SK-N-SH (cell line): ENCODE results near the gene KRTAP5-2.
"Not testable (repeated sequence)": the region's sequence is repeated elsewhere in the genome, so short reads cannot be mapped to it uniquely, and the experiment has no call there.

ENCODE experiments used
- EP300 ChIP-seq, 2 experiments: IDR thresholded peaks; 2 replicates each; pipeline versions ENCODE4 v1.4.0 to v1.6.1; 2012; ENCODE audit warnings: borderline replicate concordance in 1 of 2, low read depth in 1 of 2, low read length in 1 of 2
- GABPA ChIP-seq: IDR thresholded peaks from 2 replicates; pipeline ENCODE4 v1.4.0; 2012; ENCODE audit warnings: low read depth, mild to moderate bottlenecking
- MXI1 ChIP-seq: IDR thresholded peaks from 2 replicates; pipeline ENCODE4 v1.6.1; 2012; ENCODE audit warnings: mild to moderate bottlenecking, low read depth, low read length, improper control_type of control experiment
- POLR2AphosphoS5 ChIP-seq: IDR thresholded peaks from 2 replicates; pipeline ENCODE4 v1.6.1; 2012; ENCODE audit warnings: low read depth, low read length
- TCF12 ChIP-seq: IDR thresholded peaks from 2 replicates; pipeline ENCODE4 v1.4.0; 2012
- TF ChIP-seq, protein P1 (sequence below): fragments of 150-350 bp; IDR thresholded peaks from 2 replicates; pipeline ENCODE4 v1.6.1; 2017; ENCODE audit warnings: antibody characterized with exemption, low read length, low read depth, borderline replicate concordance
- TF ChIP-seq, protein P2 (sequence below): fragments of 200-600 bp; sonication (generic); IDR thresholded peaks from 2 replicates; pipeline ENCODE4 v1.6.1; 2017; ENCODE audit warnings: antibody characterized with exemption, mild to moderate bottlenecking, moderate library complexity
- TF ChIP-seq, protein P3 (sequence below): IDR thresholded peaks from 2 replicates; pipeline ENCODE4 v1.6.1; 2012; ENCODE audit warnings: mild to moderate bottlenecking, low read depth, low read length, moderate library complexity
- TF ChIP-seq, protein P4 (sequence below): IDR thresholded peaks from 2 replicates; pipeline ENCODE4 v1.4.0; 2012; ENCODE audit warnings: low read depth

DNA sequence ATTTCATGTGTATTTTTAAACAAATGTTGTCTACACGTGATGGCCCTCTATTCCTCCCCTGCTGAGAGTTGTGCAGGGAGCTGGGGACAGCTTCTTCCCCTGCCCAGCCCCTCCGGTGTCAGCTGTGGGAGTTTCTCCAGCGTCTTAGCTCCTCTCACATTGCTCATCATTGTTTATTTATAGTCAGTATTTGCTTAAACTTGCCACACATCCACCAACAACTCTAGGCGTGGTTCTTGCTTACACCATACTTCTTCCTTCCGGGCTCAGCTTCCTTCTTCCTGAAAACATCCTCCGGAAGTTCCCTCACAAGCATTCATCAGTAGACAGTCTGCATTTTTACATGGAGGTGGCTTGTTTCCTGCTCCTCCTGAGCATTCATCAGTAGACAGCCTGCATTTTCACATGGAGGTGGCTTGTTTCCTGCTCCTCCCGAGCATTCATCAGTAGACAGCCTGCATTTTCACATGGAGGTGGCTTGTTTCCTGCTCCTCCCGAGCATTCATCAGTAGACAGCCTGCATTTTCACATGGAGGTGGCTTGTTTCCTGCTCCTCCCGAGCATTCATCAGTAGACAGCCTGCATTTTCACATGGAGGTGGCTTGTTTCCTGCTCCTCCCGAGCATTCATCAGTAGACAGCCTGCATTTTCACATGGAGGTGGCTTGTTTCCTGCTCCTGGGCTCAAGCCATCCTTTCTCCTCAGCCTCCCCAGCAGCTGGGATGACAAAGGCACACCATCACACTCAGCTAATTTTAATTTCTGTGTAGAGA lies 8.7 kb downstream of the KRTAP5-2 start:
- TF ChIP-seq, protein P1, sequence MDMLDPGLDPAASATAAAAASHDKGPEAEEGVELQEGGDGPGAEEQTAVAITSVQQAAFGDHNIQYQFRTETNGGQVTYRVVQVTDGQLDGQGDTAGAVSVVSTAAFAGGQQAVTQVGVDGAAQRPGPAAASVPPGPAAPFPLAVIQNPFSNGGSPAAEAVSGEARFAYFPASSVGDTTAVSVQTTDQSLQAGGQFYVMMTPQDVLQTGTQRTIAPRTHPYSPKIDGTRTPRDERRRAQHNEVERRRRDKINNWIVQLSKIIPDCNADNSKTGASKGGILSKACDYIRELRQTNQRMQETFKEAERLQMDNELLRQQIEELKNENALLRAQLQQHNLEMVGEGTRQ, result not testable (repeated sequence)
- not testable (repeated sequence) for TF ChIP-seq GABPA; MXI1; TCF12; POLR2AphosphoS5; EP300 (IDR thresholded peaks at IDR 0.05; ENCODE audit: borderline replicate concordance in 1 of 2, low read depth in 1 of 2, low read length in 1 of 2)
- TF ChIP-seq, protein P2, sequence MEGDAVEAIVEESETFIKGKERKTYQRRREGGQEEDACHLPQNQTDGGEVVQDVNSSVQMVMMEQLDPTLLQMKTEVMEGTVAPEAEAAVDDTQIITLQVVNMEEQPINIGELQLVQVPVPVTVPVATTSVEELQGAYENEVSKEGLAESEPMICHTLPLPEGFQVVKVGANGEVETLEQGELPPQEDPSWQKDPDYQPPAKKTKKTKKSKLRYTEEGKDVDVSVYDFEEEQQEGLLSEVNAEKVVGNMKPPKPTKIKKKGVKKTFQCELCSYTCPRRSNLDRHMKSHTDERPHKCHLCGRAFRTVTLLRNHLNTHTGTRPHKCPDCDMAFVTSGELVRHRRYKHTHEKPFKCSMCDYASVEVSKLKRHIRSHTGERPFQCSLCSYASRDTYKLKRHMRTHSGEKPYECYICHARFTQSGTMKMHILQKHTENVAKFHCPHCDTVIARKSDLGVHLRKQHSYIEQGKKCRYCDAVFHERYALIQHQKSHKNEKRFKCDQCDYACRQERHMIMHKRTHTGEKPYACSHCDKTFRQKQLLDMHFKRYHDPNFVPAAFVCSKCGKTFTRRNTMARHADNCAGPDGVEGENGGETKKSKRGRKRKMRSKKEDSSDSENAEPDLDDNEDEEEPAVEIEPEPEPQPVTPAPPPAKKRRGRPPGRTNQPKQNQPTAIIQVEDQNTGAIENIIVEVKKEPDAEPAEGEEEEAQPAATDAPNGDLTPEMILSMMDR, result not testable (repeated sequence)
- TF ChIP-seq, protein P3, sequence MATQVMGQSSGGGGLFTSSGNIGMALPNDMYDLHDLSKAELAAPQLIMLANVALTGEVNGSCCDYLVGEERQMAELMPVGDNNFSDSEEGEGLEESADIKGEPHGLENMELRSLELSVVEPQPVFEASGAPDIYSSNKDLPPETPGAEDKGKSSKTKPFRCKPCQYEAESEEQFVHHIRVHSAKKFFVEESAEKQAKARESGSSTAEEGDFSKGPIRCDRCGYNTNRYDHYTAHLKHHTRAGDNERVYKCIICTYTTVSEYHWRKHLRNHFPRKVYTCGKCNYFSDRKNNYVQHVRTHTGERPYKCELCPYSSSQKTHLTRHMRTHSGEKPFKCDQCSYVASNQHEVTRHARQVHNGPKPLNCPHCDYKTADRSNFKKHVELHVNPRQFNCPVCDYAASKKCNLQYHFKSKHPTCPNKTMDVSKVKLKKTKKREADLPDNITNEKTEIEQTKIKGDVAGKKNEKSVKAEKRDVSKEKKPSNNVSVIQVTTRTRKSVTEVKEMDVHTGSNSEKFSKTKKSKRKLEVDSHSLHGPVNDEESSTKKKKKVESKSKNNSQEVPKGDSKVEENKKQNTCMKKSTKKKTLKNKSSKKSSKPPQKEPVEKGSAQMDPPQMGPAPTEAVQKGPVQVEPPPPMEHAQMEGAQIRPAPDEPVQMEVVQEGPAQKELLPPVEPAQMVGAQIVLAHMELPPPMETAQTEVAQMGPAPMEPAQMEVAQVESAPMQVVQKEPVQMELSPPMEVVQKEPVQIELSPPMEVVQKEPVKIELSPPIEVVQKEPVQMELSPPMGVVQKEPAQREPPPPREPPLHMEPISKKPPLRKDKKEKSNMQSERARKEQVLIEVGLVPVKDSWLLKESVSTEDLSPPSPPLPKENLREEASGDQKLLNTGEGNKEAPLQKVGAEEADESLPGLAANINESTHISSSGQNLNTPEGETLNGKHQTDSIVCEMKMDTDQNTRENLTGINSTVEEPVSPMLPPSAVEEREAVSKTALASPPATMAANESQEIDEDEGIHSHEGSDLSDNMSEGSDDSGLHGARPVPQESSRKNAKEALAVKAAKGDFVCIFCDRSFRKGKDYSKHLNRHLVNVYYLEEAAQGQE, result not testable (repeated sequence)
- TF ChIP-seq, protein P4, sequence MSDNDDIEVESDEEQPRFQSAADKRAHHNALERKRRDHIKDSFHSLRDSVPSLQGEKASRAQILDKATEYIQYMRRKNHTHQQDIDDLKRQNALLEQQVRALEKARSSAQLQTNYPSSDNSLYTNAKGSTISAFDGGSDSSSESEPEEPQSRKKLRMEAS, result not testable (repeated sequence)
